Sigmoid colon (tissue), 4 donors: ENCODE measurements around the gene GMIP.

Experiments
- CTCF ChIP-seq, 4 experiments: fragments of 450-650 bp in 3 of 4; fragments of 200-600 bp in 1 of 4; IDR thresholded peaks; one replicate each; pipeline ENCODE4 v1.5.1; 2016 to 2019; ENCODE audit warnings: antibody characterized with exemption in 4 of 4, mild to moderate bottlenecking in 3 of 4, moderate library complexity in 2 of 4
- EP300 ChIP-seq, 4 donors: sonication (generic); formaldehyde crosslinking; IDR thresholded peaks; one replicate each; pipeline ENCODE4 v1.6.1; 2017; ENCODE audit warnings: antibody characterized with exemption in 4 of 4
- POLR2A ChIP-seq, 2 donors: fragments of 450-650 bp; IDR thresholded peaks; one replicate each; pipeline ENCODE4 v1.6.1; 2016; ENCODE audit warnings: antibody characterized with exemption in 2 of 2, mild to moderate bottlenecking in 2 of 2, moderate library complexity in 2 of 2
- POLR2AphosphoS5 ChIP-seq, 4 donors: sonication (generic); formaldehyde crosslinking; IDR thresholded peaks; one replicate each; pipeline ENCODE4 v1.6.1; 2017; ENCODE audit warnings: antibody characterized with exemption in 4 of 4

GRCh38 chr19:19670070-19670551 is 26.7 kb upstream of the GMIP start:
- TF ChIP-seq CTCF (IDR thresholded peaks at IDR 0.05) (no peak), POLR2A (IDR thresholded peaks at IDR 0.05) (no peak), EP300 (IDR thresholded peaks at IDR 0.05) (no peak), POLR2AphosphoS5 (IDR thresholded peaks at IDR 0.05) (no peak)
